ENCODE data around the gene EVPLL.
"Not testable (repeated sequence)": the region's sequence is repeated elsewhere in the genome, so short reads cannot be mapped to it uniquely, and the experiment has no call there.

Gene EVPLL

GRCh38 chr17:18425593-18425992 is 48.0 kb downstream of the EVPLL start:
- DNase-seq (ENCODE audit: low read depth): not testable (repeated sequence)

GRCh38 chr17:18426639-18427038 is 49.1 kb downstream of the EVPLL start:
- not testable (repeated sequence) for DNase-seq (ENCODE audit: low read depth)

GRCh38 chr17:18432206-18432605 is 54.6 kb downstream of the EVPLL start:
- not testable (repeated sequence) for DNase-seq (ENCODE audit: low read depth)
